Measurements from ENCODE around the gene SRCIN1. TPM values are rescaled to one million over a fixed set of nuclear protein-coding genes. Genes with fewer than 3 reads are reported as not detected.

SRCIN1 gene
- total RNA-seq, 1 experiment from 2014 or later, result 6.9 TPM

GRCh38 chr17:38571833-38572668, 33.7 kb downstream of the SRCIN1 start:
- Histone ChIP-seq H3K79me2 (ENCODE audit: insufficient read depth, low read length) (no peaks in the 10 kb centered on the region), H3K79me1 (ENCODE audit: insufficient read depth, low read depth, low read length, poor library complexity, severe bottlenecking) (no peaks in the 10 kb centered on the region), H2BK5ac (ENCODE audit: insufficient read length, low read length) (no peak overlapping the region), H2AFZ (ENCODE audit: low read length) (no peak overlapping the region), H2AK5ac (ENCODE audit: insufficient read length, low read length) (no peak overlapping the region), H2BK120ac (ENCODE audit: low read depth, low read length, poor library complexity, severe bottlenecking) (no peak overlapping the region), H4K5ac (ENCODE audit: insufficient read length, low read depth, low read length) (no peak overlapping the region), H3K18ac (ENCODE audit: insufficient read length, low read depth, low read length) (no peak overlapping the region), H2BK15ac (ENCODE audit: low read depth, low read length) (no peak overlapping the region), H2BK20ac (ENCODE audit: low read depth, low read length, poor library complexity, severe bottlenecking) (no peak overlapping the region), H3K9ac (ENCODE audit: extremely low read depth, insufficient read length, low read length) (no peak overlapping the region), H2BK12ac (ENCODE audit: insufficient read length, low read depth, low read length) (no peak overlapping the region), H4K8ac (replicated peaks; ENCODE audit: insufficient read length, low read depth, low read length) (no peak overlapping the region), H3K4me2 (ENCODE audit: insufficient read depth, insufficient read length, low read length) (peak overlapping the region; percentile 36), H3K27ac (ENCODE audit: insufficient read length, low read depth, low read length) (no peak overlapping the region), H3T11ph (ENCODE audit: low read length) (no peak overlapping the region), H3K56ac (ENCODE audit: insufficient read length, low read depth, low read length) (no peak overlapping the region), H3K14ac (ENCODE audit: insufficient read depth, low read length) (no peak overlapping the region), H3K4ac (ENCODE audit: low read depth, low read length) (no peak overlapping the region), H3K4me1 (ENCODE audit: insufficient read depth, low read length) (no peaks in the 10 kb centered on the region), H3K27me3 (ENCODE audit: insufficient read depth, low read length) (peaks cover 70% of the 10 kb centered on the region), H4K91ac (ENCODE audit: insufficient read length, low read depth, low read length) (no peak overlapping the region), H3K9me3 (ENCODE audit: control insufficient read depth, low read depth, low read length) (no peaks in the 10 kb centered on the region), H4K20me1 (ENCODE audit: control insufficient read depth, insufficient read depth, insufficient read length) (no peaks in the 10 kb centered on the region), H3K23ac (ENCODE audit: insufficient read length, low read depth, low read length) (no peak overlapping the region), H3K23me2 (ENCODE audit: insufficient read length, low read depth, low read length, poor library complexity, severe bottlenecking) (peaks cover 3% of the 10 kb centered on the region)
- TF ChIP-seq, protein P1, sequence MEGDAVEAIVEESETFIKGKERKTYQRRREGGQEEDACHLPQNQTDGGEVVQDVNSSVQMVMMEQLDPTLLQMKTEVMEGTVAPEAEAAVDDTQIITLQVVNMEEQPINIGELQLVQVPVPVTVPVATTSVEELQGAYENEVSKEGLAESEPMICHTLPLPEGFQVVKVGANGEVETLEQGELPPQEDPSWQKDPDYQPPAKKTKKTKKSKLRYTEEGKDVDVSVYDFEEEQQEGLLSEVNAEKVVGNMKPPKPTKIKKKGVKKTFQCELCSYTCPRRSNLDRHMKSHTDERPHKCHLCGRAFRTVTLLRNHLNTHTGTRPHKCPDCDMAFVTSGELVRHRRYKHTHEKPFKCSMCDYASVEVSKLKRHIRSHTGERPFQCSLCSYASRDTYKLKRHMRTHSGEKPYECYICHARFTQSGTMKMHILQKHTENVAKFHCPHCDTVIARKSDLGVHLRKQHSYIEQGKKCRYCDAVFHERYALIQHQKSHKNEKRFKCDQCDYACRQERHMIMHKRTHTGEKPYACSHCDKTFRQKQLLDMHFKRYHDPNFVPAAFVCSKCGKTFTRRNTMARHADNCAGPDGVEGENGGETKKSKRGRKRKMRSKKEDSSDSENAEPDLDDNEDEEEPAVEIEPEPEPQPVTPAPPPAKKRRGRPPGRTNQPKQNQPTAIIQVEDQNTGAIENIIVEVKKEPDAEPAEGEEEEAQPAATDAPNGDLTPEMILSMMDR (conservative IDR thresholded peaks at IDR 0.05), result no peak
- WGBS (ENCODE audit: extremely low coverage, insufficient read length, low lambda C conversion rate), result no CpG with 5 or more reads among the region's 39 CpGs
- peak; percentile 64 for DNase-seq
- peaks cover 31 to 35% of the 10 kb centered on the region in 2 experiments for H3K4me1 Mint-ChIP-seq
- no peak overlapping the region for H3K27ac Mint-ChIP-seq
- H3K9me3 Mint-ChIP-seq, result no peaks in the 10 kb centered on the region
- no peaks in the 10 kb centered on the region for H3K36me3 Mint-ChIP-seq (ENCODE audit: insufficient read depth in 1 of 3, low read depth in 3 of 3)
- H3K27me3 Mint-ChIP-seq (ENCODE audit: low read depth), result peaks cover 95% of the 10 kb centered on the region
- H3K4me3 Mint-ChIP-seq, result peak overlapping the region; percentile 60 to 80

Data from H9 (cell line).